ENCODE results near the gene RALGAPA2.

The RALGAPA2 gene

DNA sequence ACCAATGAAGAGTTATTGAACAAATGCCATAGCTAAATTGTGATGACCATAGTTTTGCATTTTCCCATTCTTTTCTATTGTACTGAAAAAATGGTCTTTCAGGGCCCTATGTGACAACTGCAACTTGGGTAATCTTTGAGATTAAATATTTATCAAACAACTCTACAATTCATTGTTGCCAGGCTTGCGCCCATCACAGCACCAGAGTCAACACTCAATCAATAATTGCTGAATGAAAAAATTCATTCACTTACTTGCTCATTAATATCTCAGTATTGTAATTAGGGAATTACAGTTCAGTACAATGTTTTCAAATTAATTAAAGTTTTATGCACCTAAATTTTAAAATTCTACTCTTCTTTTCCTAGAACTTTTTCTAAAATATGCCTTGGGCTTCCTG lies 7.7 kb upstream of the RALGAPA2 start:
- no peak for DNase-seq

DNA sequence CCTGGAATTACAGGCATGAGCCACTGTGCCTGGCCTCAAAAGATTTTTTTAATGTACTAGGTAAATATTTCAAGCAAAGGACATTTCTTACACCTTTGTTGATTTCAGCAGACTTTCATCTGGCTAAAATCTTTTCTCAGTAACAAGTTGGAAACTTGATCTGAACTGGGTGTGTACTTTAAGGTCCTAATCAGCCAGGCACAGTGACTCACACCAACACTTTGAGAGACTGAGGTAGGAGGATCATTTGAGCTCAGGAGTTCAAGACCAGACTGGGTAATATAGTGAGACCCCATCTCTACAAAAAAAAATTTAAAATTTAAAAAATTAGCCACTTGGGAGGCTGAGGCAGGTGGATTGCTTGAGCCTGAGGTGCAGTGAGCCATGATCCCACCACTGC lies 7.0 kb upstream of the RALGAPA2 start:
- DNase-seq = no peak

- DNase-seq = no peak
Observed at GRCh38 chr20:20713244-20713765, 861 bp upstream of the RALGAPA2 start.

GRCh38 chr20:20712004-20712473 lies 405 bp downstream of the RALGAPA2 start:
- DNase-seq = no peak

DNA sequence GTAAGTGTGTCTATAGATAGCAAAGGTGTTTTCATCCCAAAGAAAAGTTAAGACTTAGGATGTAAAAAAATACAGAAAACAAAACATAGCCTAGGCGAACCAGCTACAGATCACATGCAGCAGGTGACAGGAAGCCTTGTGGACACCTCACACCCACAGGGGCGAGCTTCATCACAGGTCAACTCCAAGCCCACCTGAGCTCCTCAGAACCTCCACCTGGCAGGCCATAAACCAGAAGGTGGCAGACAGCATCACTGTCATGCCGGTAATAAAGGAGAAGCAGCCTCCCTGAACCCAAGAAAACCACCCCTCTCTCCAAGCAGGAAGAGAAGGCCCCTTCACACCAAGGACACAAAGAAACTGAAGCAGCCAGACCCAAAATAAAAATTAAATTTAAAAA lies 1.0 kb downstream of the RALGAPA2 start:
- no peak for DNase-seq

DNA sequence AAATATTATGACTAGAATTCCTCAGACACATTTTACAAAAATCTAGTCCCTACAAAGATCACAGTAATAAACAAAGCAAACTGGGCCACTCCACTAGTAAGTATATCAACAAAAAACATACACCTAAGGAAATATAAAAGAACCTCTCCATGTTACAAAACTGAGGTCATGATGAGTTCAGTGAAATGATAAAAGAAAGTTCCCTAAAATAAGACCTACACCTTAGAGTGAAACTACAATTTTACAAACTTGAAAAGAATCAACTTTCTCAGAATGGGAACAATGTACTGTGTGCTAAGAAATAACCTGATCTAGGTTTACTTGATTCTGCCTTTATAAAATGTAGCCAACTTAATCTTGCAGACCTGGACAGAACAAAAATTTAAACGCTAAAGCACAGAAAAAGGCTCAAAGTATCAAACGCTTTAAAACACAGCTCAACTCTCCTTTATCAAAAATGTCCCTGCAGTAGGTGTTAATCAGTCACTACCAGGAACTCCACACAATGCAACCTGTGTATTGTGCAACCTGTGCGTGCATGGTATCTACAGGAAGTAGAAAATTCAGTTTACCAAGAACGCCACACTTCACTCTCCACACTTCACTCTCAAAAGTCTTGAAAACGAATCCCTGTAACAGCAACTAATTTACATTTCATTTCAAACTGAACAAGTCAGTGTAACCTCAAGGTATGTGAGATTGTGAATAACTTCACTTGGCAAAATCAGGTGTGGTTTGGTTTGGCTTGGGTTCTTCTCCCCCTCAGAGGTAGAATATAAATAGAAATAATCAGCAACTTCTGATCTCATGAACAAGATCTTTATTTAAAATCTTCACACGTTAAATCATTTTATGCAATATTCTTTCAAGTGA lies 1.8 kb downstream of the RALGAPA2 start:
- no peak for DNase-seq

GRCh38 chr20:20709887-20710286 lies 2.6 kb downstream of the RALGAPA2 start:
- DNase-seq = no peak

GRCh38 chr20:20706285-20706684 lies 6.2 kb downstream of the RALGAPA2 start:
- no peak for DNase-seq

DNA sequence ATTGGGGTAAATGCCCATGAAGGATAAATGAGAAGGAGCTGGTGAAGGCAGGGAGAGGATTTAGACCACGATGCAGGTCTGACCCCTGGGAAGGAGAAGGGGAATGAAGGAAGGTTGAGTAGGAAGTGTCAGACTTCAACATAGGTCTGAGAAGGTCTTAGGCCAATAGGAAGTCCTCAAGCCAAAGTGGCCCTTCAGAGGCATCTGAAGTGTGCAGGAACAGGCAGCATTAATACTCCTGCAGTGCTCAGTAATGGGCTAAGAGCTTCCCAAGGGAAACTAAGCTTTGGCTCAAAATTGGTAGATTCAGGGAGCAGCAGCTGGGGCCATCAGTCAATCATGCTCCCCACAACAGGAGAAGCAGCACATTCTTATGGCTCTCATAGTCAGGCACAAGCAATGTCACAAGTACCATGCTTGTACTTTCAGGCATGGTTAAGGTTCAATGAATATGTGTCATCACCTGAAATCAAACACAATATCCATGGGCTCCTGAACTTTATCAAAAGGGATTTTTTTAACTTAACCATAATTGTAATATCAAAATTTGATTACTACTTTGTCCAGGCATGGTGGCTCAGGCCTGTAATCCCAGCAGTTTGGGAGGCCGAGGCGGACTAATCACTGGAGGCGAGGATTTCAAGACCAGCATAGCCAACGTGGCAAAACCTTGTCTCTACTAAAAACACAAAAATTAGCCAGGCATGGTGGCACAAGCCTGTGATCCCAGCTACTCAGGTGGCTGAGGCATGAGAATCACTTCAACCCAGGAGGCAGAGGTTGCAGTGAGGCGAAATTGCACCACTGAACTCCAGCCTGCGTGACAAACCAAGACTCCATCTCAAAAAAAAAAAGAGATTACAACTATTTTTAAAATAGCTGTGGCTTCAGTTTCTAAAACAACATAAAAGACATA lies 9.9 kb downstream of the RALGAPA2 start:
- no peak for DNase-seq

GRCh38 chr20:20699917-20700316 lies 12.5 kb downstream of the RALGAPA2 start:
- DNase-seq = no peak

DNA sequence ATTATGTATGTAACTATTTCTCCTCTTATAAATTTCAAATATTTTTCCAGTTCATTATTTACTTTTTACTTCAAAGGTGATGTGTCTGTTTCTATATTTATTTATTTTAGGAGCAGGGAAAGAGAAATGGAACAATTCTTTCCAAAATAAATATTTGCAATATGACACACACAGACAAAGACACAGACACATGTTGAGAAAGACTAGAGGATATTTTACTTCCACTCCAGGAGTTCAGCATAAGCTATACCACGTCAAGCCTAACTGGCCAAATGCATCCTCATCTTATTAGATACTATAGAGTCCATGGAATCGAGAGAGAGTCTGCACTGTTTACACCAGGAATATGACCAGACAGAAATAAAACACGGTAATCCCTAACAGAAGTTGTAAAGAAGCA lies 13.3 kb downstream of the RALGAPA2 start:
- DNase-seq = no peak

DNA sequence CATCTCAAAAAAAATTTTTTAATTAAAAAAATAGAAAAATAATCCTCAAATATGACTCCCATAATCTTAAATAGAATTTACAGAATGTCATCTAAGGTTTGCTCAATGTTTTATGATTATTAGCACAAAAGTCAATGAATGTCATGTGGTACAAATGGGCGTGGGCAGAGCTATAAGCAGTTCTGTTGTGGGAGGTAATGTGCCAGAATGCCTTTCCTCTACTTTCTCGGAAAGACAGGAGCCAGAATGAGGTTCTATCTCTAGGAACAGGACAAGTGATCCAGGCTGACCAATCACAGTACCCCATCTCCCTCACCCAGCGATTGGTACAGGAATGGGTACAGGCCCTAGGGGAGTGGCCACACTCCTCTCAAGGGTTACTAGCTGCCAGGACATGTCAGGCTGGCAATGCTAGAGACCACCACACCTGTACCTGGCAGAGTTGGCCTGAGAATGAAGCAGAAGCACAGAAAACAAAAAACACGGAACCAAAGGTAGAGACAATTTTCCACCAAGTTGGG lies 15.1 kb downstream of the RALGAPA2 start:
- DNase-seq = no peak

GRCh38 chr20:20695250-20695816 lies 17.1 kb downstream of the RALGAPA2 start:
- DNase-seq = no peak

GRCh38 chr20:20694591-20694990 lies 17.9 kb downstream of the RALGAPA2 start:
- DNase-seq = no peak

DNA sequence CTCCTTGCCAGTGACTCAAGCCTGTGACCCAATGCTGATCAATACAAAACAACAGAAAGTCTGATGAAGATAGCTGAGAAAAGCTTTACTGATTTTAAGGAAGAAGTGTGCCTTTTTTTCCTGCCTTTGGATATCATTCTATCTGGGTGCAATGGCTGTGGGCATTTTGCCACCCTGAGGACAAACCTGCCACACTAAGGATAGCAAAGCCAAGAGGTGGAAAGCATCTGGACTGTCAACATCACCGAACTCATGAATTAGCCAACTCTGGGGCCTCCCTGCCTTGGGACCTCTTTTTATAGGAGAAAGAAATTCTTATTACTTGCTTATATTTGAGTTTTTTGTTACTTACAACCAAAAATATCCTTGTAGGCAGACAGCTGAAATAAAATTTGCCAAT lies 19.9 kb downstream of the RALGAPA2 start:
- no peak for DNase-seq

- DNase-seq = no peak
Observed at GRCh38 chr20:20691477-20692235, 20.8 kb downstream of the RALGAPA2 start.

DNA sequence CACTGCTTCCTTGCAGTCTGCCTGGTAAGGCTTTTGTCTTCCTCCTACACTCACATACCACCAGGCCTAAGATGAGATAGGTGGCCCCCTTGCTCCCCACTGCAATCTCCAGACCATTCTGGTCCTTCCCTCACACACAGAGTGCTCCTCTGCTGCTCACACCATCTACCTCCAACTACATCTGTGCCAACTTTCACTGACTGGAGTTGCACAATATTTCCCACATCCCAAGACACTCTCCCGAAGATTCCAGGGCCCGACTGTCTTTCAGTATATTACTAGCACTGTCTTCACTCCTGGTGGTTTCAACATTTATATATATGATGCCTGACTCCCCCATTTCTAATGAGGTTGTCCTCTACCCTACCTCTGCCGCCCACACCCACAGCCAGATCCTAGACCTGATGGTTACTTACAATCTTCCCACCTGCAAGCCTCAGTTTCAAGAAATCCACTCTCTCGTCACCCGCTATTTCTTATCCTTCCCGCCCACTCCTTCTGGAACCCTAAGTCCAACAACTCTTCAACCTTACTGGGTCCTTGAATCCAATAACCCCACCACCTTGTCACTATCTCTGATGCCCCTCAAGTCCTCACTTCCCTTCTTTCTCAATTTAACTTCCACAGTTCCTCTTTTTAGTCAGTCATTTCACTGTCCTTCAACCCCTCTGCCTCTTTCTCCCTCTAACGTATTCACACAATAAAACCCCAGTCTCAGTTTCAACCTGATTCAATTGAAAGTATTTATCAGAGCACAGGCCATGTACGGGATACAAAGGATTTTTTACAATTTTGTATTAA lies 21.6 kb downstream of the RALGAPA2 start:
- no peak for DNase-seq

- DNase-seq = no peak
Observed at GRCh38 chr20:20687319-20687718, 25.1 kb downstream of the RALGAPA2 start.

DNA sequence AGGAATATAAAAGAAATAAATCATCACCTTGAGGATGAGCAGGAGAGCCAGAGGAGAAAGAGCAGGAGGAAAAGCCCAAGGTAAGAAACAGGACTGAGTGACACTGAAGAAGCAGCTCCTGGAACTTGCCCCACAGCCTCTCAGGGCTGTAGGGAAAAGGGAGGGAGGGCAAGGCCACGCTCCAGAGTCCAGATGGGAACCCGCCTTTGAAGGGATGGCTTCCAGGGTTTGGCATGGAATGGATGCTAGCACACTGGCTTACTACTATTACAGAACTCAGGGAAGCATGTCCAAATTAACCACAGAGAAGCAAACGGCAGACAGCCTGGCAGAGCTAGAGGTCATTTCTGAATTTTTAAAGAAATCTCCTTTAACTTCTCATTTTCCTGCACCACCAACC lies 26.8 kb downstream of the RALGAPA2 start:
- no peak for DNase-seq

DNA sequence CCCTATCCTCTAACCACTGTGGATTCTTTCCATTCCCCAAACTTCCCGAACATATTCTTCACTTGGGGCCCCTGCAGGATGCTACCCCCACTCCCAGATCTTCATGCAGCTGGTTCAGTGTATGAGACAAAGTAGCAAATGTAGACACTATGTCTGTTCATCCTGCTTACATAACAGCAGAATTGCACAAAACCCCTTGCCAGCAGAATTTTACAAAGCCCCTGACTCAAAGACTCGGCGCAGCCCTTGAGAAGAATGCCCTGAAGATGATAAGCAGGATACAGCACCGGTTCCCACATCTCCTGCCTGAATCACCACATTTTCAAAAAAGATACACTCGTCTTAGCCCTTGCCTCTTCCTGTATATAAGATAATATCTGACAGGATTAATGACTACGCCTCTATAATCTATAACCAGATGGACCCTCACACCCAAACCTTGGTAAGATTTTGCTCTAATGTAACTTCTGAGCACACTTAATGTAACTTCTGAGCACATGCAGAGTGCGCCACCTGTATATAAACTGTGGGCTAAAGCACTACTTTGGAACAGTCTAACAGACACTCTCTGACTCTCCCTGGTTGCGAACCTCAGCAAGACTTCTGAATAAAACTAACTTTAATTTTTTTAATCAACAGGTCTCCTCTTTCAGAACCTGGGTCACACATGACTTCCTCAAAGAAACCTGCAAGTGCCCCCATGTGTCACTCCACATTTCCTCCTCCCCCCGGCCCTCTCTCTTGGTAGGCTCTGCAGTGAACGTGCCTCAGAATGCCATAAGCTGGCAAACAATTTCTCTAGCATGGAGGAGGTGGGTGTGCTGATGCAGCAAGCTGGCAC lies 28.7 kb downstream of the RALGAPA2 start:
- DNase-seq = no peak

All from retina (tissue), 1 donor.